Fibroblast of gingiva (primary cell): ENCODE data around the gene TTYH3.

Experiments
- DNase-seq: peaks from one replicate; pipeline ENCODE4 v3.0.0-alpha.2; 2011; ENCODE audit warnings: low read depth

TTYH3 gene

GRCh38 chr7:2649139-2649838 lies 17.5 kb downstream of the TTYH3 start:
- no peak for DNase-seq

GRCh38 chr7:2649991-2650390 lies 18.2 kb downstream of the TTYH3 start:
- no peak for DNase-seq

- DNase-seq, result peak; percentile 30
These were observed 18.7 kb downstream of the TTYH3 start for GRCh38 chr7:2650451-2650850.

GRCh38 chr7:2651336-2651735 lies 19.6 kb downstream of the TTYH3 start:
- no peak for DNase-seq

GRCh38 chr7:2651847-2652735 lies 20.3 kb downstream of the TTYH3 start:
- no peak for DNase-seq

- DNase-seq, result no peak
These were observed 20.9 kb downstream of the TTYH3 start for GRCh38 chr7:2652736-2653060.

- no peak for DNase-seq
These were observed 22.3 kb downstream of the TTYH3 start for GRCh38 chr7:2654059-2654458.

GRCh38 chr7:2655870-2656614 lies 24.3 kb downstream of the TTYH3 start:
- DNase-seq, result no peak

- DNase-seq, result no peak
These were observed 25.4 kb downstream of the TTYH3 start for GRCh38 chr7:2657208-2657607.

- no peak for DNase-seq
These were observed 26.3 kb downstream of the TTYH3 start for GRCh38 chr7:2657920-2658671.

GRCh38 chr7:2658941-2659340 lies 27.2 kb downstream of the TTYH3 start:
- DNase-seq, result no peak

- no peak for DNase-seq
These were observed 28.0 kb downstream of the TTYH3 start for GRCh38 chr7:2659556-2660358.

GRCh38 chr7:2660359-2661095 lies 28.7 kb downstream of the TTYH3 start:
- no peak for DNase-seq

- DNase-seq, result no peak
These were observed 29.3 kb downstream of the TTYH3 start for GRCh38 chr7:2661096-2661449.

GRCh38 chr7:2661602-2662272 lies 30.0 kb downstream of the TTYH3 start:
- no peak for DNase-seq

- no peak for DNase-seq
These were observed 30.7 kb downstream of the TTYH3 start for GRCh38 chr7:2662273-2663120.

- no peak for DNase-seq
These were observed 31.5 kb downstream of the TTYH3 start for GRCh38 chr7:2663121-2663886.

GRCh38 chr7:2663960-2664359 lies 32.2 kb downstream of the TTYH3 start:
- no peak for DNase-seq
